Panc1 (cell line): ENCODE data around the gene NCAM1. TPM values are rescaled to one million over a fixed set of nuclear protein-coding genes. Genes with fewer than 3 reads are reported as not detected.

ENCODE experiments used
- ATAC-seq: fragments of 200-7000 bp; cut with Tn5 transposase; 2 replicates; pipeline ENCODE4 v1.9.1; 2020; ENCODE audit warnings: mild to moderate bottlenecking, moderate library complexity
- BruUV-seq: library from RNA; stranded (reverse); fragments of 400-500 nt; replicated peaks from 2 replicates; lab custom pipeline; 2021; lab: Mats Ljungman, UMichigan
- CTCF ChIA-PET: fragments of 300-600 bp; sonication (Branson Sonifier 250); formaldehyde crosslinking; loops from one replicate; lab custom pipeline; 2022; ENCODE audit warnings: antibody characterized with exemption; lab: Charles Lee
- POLR2A ChIA-PET: fragments of 300-600 bp; sonication (Branson Sonifier 250); formaldehyde crosslinking; loops from one replicate; lab custom pipeline; 2022; ENCODE audit warnings: antibody characterized with exemption; lab: Charles Lee
- DNase-seq: peaks from one replicate; pipeline ENCODE4 v3.0.0-alpha.2; 2010; ENCODE audit warnings: low read depth, low spot score
- H3K27ac ChIP-seq: 2 replicates; pipeline ENCODE4 v1.5.1; 2011; ENCODE audit warnings: mild to moderate bottlenecking, low read length, inconsistent platforms
- H3K27me3 ChIP-seq: fragments of 200-500 bp; sonication (Bioruptor generic); 2 replicates; pipeline ENCODE4 v1.6.0; 2014; ENCODE audit warnings: low read length, inconsistent platforms; ENCODE audit not compliant: control insufficient read depth, insufficient read depth
- H3K36me3 ChIP-seq: fragments of 200-500 bp; sonication (Bioruptor generic); 2 replicates; pipeline ENCODE4 v1.5.1; 2014; ENCODE audit warnings: inconsistent platforms, mild to moderate bottlenecking, low read length, moderate library complexity; ENCODE audit not compliant: control insufficient read depth, insufficient read depth
- H3K4me1 ChIP-seq: 2 replicates; pipeline ENCODE4 v1.5.1; 2011; ENCODE audit warnings: inconsistent platforms, mild to moderate bottlenecking, low read length, moderate library complexity; ENCODE audit not compliant: control insufficient read depth, insufficient read depth
- H3K4me3 ChIP-seq, 2 experiments: 2 replicates each; pipeline ENCODE4 v1.5.1; 2011 to 2012; ENCODE audit warnings: low read depth in 2 of 2, low read length in 2 of 2, mild to moderate bottlenecking in 2 of 2, inconsistent platforms in 1 of 2, moderate library complexity in 1 of 2
- H3K9me3 ChIP-seq: fragments of 200-500 bp; sonication (Bioruptor generic); 2 replicates; pipeline ENCODE4 v1.5.1; 2014; ENCODE audit warnings: low read depth, mild to moderate bottlenecking, inconsistent platforms, low read length, moderate library complexity; ENCODE audit not compliant: control insufficient read depth, insufficient read depth
- CTCF ChIP-seq: fragments of 450-650 bp; IDR thresholded peaks from 2 replicates; pipeline ENCODE4 v1.5.1; 2017; ENCODE audit warnings: mild to moderate bottlenecking
- POLR2AphosphoS5 ChIP-seq: IDR thresholded peaks from 2 replicates; pipeline ENCODE4 v1.6.1; 2012; ENCODE audit warnings: mild to moderate bottlenecking, low read depth, low read length, moderate library complexity
- REST ChIP-seq, 2 experiments: IDR thresholded peaks; 2 replicates each; pipeline ENCODE4 v1.6.1; 2011 to 2012; ENCODE audit warnings: low read depth in 2 of 2, control low read depth in 1 of 2, low read length in 1 of 2, mild to moderate bottlenecking in 1 of 2, moderate library complexity in 1 of 2; ENCODE audit not compliant: insufficient read depth in 1 of 2
- SIN3A ChIP-seq: IDR thresholded peaks from 2 replicates; pipeline ENCODE4 v1.6.1; 2012; ENCODE audit warnings: low read depth, mild to moderate bottlenecking, low read length, moderate library complexity, borderline replicate concordance; ENCODE audit not compliant: insufficient read depth
- TCF7L2 ChIP-seq: IDR thresholded peaks from 2 replicates; pipeline ENCODE4 v1.6.1; 2011; ENCODE audit warnings: mild to moderate bottlenecking, low read depth, low read length, inconsistent platforms
- in situ Hi-C: cut with HindIII; loops from 2 replicates; pipeline ENCODE4 v1.10.0; 2016; ENCODE audit warnings: low sequenced_read_pairs, low pct_unique_long_range_greater_than_20kb
- intact Hi-C: fragments of 100-400 bp; cut with micrococcal nuclease; formaldehyde crosslinking; loops from one replicate; pipeline ENCODE4 v1.10.0; 2022; ENCODE audit not compliant: unreplicated experiment
- total RNA-seq: library from RNA; stranded (reverse); gene quantifications from one replicate; pipeline ENCODE4 v1.2.1, GENCODE V29; 2021; ENCODE audit not compliant: unreplicated experiment

The NCAM1 gene
- total RNA-seq, 1 experiment from 2014 or later = 0.18 TPM

- Histone ChIP-seq H3K4me3 (no peak overlapping the region), H3K9me3 (no peaks in the 10 kb centered on the region), H3K27ac (no peak overlapping the region), H3K36me3 (no peaks in the 10 kb centered on the region), H3K27me3 (0 out of 2 replicates have a peak, but pooled peaks cover 2% of the 10 kb centered on the region), H3K4me1 (no peaks in the 10 kb centered on the region)
- intact Hi-C loops = no loop called here
- TF ChIP-seq CTCF (no peak), SIN3A (no peak), POLR2AphosphoS5 (no peak), TCF7L2 (no peak), REST (IDR thresholded peaks at IDR 0.05; ENCODE audit: insufficient read depth in 1 of 2, low read depth in 2 of 2, low read length in 1 of 2) (no peak)
- DNase-seq (no peak), ATAC-seq (no peak)
- CTCF ChIA-PET = no interaction called here
- no TSS peak for BruUV-seq
- in situ Hi-C loops = no loop called here
- POLR2A ChIA-PET = interaction anchor here (0.6 kb wide), 1 partner anchor 159 kb away, joined by 5 read pairs; no protein-coding TSS in a partner anchor
Observed at GRCh38 chr11:113006896-113007445, 45.8 kb downstream of the NCAM1 start.

GRCh38 chr11:113014262-113015097 lies 53.3 kb downstream of the NCAM1 start:
- no peaks in the 10 kb centered on the region for H3K27me3 ChIP-seq
- in situ Hi-C loops (no loop called here), intact Hi-C loops (no loop called here)
- H3K4me1 ChIP-seq = no peaks in the 10 kb centered on the region
- BruUV-seq = no TSS peak
- no peak overlapping the region for H3K4me3 ChIP-seq
- TF ChIP-seq CTCF = no peak
- TF ChIP-seq POLR2AphosphoS5 = no peak
- ChIA-PET POLR2A (no interaction called here), CTCF (no interaction called here)
- DNase-seq (no peak), ATAC-seq (no peak)
- H3K9me3 ChIP-seq = no peaks in the 10 kb centered on the region
- no peak overlapping the region for H3K27ac ChIP-seq
- H3K36me3 ChIP-seq = no peaks in the 10 kb centered on the region
